Measurements from ENCODE around the gene CD55. TPM values are rescaled to one million over a fixed set of nuclear protein-coding genes. Genes with fewer than 3 reads are reported as not detected.

Gene CD55
- polyA plus RNA-seq, 1 experiment = 31.0 TPM

Other genes starting within 250 kb of the CD55 start
- not detected in 2 replicates for gene C4BPB, start 232.8 kb upstream of the CD55 start, polyA plus RNA-seq (2011; rRNA removed)
- not detected in 2 replicates for gene C4BPA, start 217.4 kb upstream of the CD55 start, polyA plus RNA-seq (2011; rRNA removed)
- gene CR2, start 132.7 kb downstream of the CD55 start, polyA plus RNA-seq (2011; rRNA removed) = not detected in 2 replicates
- not detected in 2 replicates for gene CR1, start 174.5 kb downstream of the CD55 start, polyA plus RNA-seq (2011; rRNA removed)